ENCODE results near the gene CKMT2.
A peak's percentile ranks its signal among the peaks of the same experiment; 100 is the strongest.

Gene CKMT2

GRCh38 chr5:81233080-81233634 is at the start of gene CKMT2:
Gene CKMT2, plus strand, starts transcription at chr5:81233322. Its CDS starts 17,811 bp downstream, at chr5:81251133.
- DNase-seq (ENCODE audit: low read depth) = no peak
- peak within 1 kb of the TSS; percentile 20 for H3K4me3 ChIP-seq (ENCODE audit: low read depth, low read length)

GRCh38 chr5:81183811-81184748 is 49.0 kb upstream of the CKMT2 start:
- DNase-seq (ENCODE audit: low read depth) = no peak
- no peak overlapping the region for H3K4me3 ChIP-seq (ENCODE audit: low read depth, low read length)

- H3K4me3 ChIP-seq (ENCODE audit: low read depth, low read length) = no peak overlapping the region
- DNase-seq (ENCODE audit: low read depth) = no peak
Measured at GRCh38 chr5:81184749-81185110, 48.4 kb upstream of the CKMT2 start.

GRCh38 chr5:81187885-81188284 is 45.2 kb upstream of the CKMT2 start:
- no peak for DNase-seq (ENCODE audit: low read depth)
- no peak overlapping the region for H3K4me3 ChIP-seq (ENCODE audit: low read depth, low read length)

GRCh38 chr5:81188962-81189361 is 44.2 kb upstream of the CKMT2 start:
- no peak for DNase-seq (ENCODE audit: low read depth)
- no peak overlapping the region for H3K4me3 ChIP-seq (ENCODE audit: low read depth, low read length)

GRCh38 chr5:81189875-81190498 is 43.1 kb upstream of the CKMT2 start:
- no peak for DNase-seq (ENCODE audit: low read depth)
- no peak overlapping the region for H3K4me3 ChIP-seq (ENCODE audit: low read depth, low read length)

GRCh38 chr5:81191726-81192372 is 41.3 kb upstream of the CKMT2 start:
- no peak overlapping the region for H3K4me3 ChIP-seq (ENCODE audit: low read depth, low read length)
- no peak for DNase-seq (ENCODE audit: low read depth)

GRCh38 chr5:81192373-81192750 is 40.8 kb upstream of the CKMT2 start:
- no peak overlapping the region for H3K4me3 ChIP-seq (ENCODE audit: low read depth, low read length)
- no peak for DNase-seq (ENCODE audit: low read depth)

- DNase-seq (ENCODE audit: low read depth) = peak; percentile 28
- peak overlapping the region; percentile 19 for H3K4me3 ChIP-seq (ENCODE audit: low read depth, low read length)
Measured at GRCh38 chr5:81194633-81195334, 38.3 kb upstream of the CKMT2 start.

- DNase-seq (ENCODE audit: low read depth) = no peak
- H3K4me3 ChIP-seq (ENCODE audit: low read depth, low read length) = no peak overlapping the region
Measured at GRCh38 chr5:81195335-81195929, 37.7 kb upstream of the CKMT2 start.

- H3K4me3 ChIP-seq (ENCODE audit: low read depth, low read length) = no peak overlapping the region
- DNase-seq (ENCODE audit: low read depth) = no peak
Measured at GRCh38 chr5:81202655-81203054, 30.5 kb upstream of the CKMT2 start.

GRCh38 chr5:81203729-81204128 is 29.4 kb upstream of the CKMT2 start:
- DNase-seq (ENCODE audit: low read depth) = no peak
- H3K4me3 ChIP-seq (ENCODE audit: low read depth, low read length) = no peak overlapping the region

GRCh38 chr5:81204205-81204604 is 28.9 kb upstream of the CKMT2 start:
- H3K4me3 ChIP-seq (ENCODE audit: low read depth, low read length) = no peak overlapping the region
- no peak for DNase-seq (ENCODE audit: low read depth)

GRCh38 chr5:81205058-81205457 is 28.1 kb upstream of the CKMT2 start:
- DNase-seq (ENCODE audit: low read depth) = no peak
- H3K4me3 ChIP-seq (ENCODE audit: low read depth, low read length) = no peak overlapping the region

- H3K4me3 ChIP-seq (ENCODE audit: low read depth, low read length) = no peak overlapping the region
- no peak for DNase-seq (ENCODE audit: low read depth)
Measured at GRCh38 chr5:81207009-81207408, 26.1 kb upstream of the CKMT2 start.

- no peak for DNase-seq (ENCODE audit: low read depth)
- H3K4me3 ChIP-seq (ENCODE audit: low read depth, low read length) = no peak overlapping the region
Measured at GRCh38 chr5:81208904-81209303, 24.2 kb upstream of the CKMT2 start.

- no peak overlapping the region for H3K4me3 ChIP-seq (ENCODE audit: low read depth, low read length)
- DNase-seq (ENCODE audit: low read depth) = no peak
Measured at GRCh38 chr5:81209386-81209785, 23.7 kb upstream of the CKMT2 start.

GRCh38 chr5:81209869-81210493 is 23.1 kb upstream of the CKMT2 start:
- H3K4me3 ChIP-seq (ENCODE audit: low read depth, low read length) = no peak overlapping the region
- DNase-seq (ENCODE audit: low read depth) = no peak

Measured in skeletal muscle cell (primary cell).